Amygdala (tissue), 56 donors: ENCODE measurements around the gene NME2.
"Not testable (repeated sequence)": the region's sequence is repeated elsewhere in the genome, so short reads cannot be mapped to it uniquely, and the experiment has no call there.

Source experiments
- DNase-seq, 56 donors: peaks; one replicate each; lab custom pipeline; 2025; lab: John Stamatoyannopoulos, UW

NME2 gene

GRCh38 chr17:51150932-51151331 is 15.3 kb upstream of the NME2 start:
- DNase-seq, result no peak

- peak in 5 of 56 donors; percentile 4 to 62 (median 42) for DNase-seq
Observed at GRCh38 chr17:51152766-51153209, 13.4 kb upstream of the NME2 start.

GRCh38 chr17:51153210-51154072 is 12.8 kb upstream of the NME2 start, which contains the start of gene NME1:
Gene NME1, plus strand, starts transcription at chr17:51153559. Its CDS starts 2,096 bp downstream, at chr17:51155655.
- DNase-seq, result peak; percentile 88 to 99 (median 97)

GRCh38 chr17:51154176-51154575 is 12.0 kb upstream of the NME2 start:
- peak in 1 of 56 donors; percentile 19 for DNase-seq

- no peak for DNase-seq
Observed at GRCh38 chr17:51155416-51155815, 10.8 kb upstream of the NME2 start.

GRCh38 chr17:51159604-51160003 is 6.6 kb upstream of the NME2 start:
- no peak for DNase-seq

GRCh38 chr17:51161541-51161940 is 4.7 kb upstream of the NME2 start:
- DNase-seq, result no peak

GRCh38 chr17:51164911-51165679 is 1.1 kb upstream of the NME2 start:
- peak in 2 of 56 donors; percentile 12 to 38 for DNase-seq

GRCh38 chr17:51165680-51166197 is 472 bp upstream of the NME2 start:
- DNase-seq, result peak in 6 of 56 donors; percentile 1 to 48 (median 30)

- peak in 28 of 56 donors; percentile 1 to 64 (median 36) for DNase-seq
Observed at GRCh38 chr17:51166987-51167931, 1.0 kb downstream of the NME2 start.

GRCh38 chr17:51169340-51169739 is 3.1 kb downstream of the NME2 start:
- no peak for DNase-seq

- no peak for DNase-seq
Observed at GRCh38 chr17:51170736-51171135, 4.5 kb downstream of the NME2 start.

- not testable (repeated sequence) for DNase-seq
Observed at GRCh38 chr17:51172030-51172429, 5.8 kb downstream of the NME2 start.

- no peak for DNase-seq
Observed at GRCh38 chr17:51180486-51180885, 14.3 kb downstream of the NME2 start.

GRCh38 chr17:51184124-51184523 is 17.9 kb downstream of the NME2 start:
- no peak for DNase-seq

- DNase-seq, result peak in 1 of 56 donors; percentile 13
Observed at GRCh38 chr17:51185763-51186332, 19.6 kb downstream of the NME2 start.

GRCh38 chr17:51188271-51188833 is 22.1 kb downstream of the NME2 start:
- no peak for DNase-seq

GRCh38 chr17:51189162-51189561 is 23.0 kb downstream of the NME2 start:
- DNase-seq, result no peak

- DNase-seq, result no peak
Observed at GRCh38 chr17:51189628-51190027, 23.4 kb downstream of the NME2 start.
